ENCODE measurements around the gene DNAJC6.
"Not testable (repeated sequence)": the region's sequence is repeated elsewhere in the genome, so short reads cannot be mapped to it uniquely, and the experiment has no call there.

DNAJC6 gene

DNA sequence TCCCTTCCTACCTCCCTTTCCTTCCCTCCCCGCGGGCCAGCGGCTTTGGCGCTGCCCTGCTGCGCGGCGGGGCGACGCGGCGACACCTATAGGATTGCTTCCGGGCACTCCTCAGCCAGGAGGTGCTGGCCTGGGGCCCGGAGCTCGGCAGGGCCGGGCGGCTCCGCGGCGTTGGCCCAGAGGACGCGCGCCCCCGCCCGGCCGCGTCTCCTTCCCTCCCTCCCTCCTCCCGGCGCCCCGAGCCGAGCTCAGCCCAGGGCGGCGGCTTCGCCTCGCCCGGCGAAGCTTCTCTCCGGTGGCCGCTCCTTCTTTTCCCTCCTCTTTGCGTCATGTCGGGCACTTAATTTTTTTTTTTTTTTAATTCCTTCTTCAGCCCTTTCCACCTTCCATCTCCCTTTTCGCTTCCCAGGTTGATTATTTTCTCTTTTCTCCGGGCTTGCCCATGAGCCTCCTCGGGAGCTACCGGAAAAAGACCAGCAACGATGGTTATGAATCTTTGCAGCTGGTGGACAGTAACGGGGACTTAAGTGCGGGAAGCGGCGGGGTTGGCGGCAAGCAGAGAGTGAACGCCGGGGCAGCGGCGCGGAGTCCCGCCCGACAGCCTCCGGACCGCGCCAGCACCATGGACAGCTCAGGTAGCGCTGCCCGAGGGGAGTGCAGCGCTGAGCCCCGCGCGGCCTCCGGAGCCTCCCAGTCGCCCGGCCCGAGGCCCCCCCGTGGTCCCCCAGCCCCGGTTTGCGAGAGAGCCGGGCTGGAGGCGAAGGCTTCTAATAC lies at the start of gene DNAJC6:
Gene DNAJC6, plus strand, starts transcription at position 240 of the 774 bp plus-strand sequence. Its CDS starts 203 bp downstream, at position 443.
- DNase-seq = peak; percentile 48

DNA sequence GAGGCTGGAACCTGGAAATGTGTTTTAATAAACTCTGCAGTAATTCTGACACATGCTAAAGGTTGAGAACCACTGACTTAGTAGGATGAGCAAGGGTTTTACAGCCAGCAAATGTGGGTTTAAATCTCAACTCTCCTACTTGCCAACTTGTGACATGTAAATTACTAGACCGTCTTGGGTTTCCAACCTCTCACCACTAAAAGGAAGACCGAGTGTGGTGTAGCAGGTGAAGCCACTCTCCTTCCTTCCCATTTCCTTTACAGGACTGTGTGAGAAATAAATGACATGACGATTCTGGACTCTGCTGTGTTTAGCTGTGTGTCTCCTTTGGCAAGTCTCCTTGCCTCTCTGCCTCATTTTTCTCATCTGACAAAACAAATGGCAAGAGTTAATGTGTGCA lies 49.5 kb upstream of the DNAJC6 start:
- DNase-seq = no peak

DNA sequence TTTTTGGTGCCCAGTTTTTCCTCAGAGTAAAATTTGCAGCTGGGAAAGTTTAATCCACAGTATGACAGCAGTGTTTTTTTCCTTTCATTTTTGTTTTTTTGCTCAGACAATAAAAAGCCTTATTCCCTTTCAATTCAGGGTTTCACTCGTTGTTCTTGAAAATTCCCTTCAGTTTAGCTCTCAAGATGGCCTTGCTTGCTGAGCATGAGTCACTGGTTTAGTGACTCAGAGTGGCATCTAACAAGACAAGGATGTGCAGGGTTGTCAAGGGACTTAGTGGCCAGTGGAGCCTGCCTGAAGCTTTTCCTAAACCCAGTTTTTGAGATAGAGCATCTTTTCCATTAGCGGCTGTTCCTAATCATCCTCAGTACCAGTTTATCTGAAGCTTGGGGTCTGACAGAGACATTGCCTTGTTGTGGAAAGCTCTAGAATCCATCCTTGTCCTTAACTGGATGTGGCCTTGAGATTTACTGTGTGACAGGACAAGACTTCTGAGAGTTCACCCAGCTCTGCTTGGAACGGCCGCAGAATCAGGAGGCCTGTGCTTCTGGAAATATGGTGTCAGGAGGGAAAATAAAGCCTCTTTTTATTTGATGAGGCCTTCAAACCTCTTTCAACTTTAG lies 48.4 kb upstream of the DNAJC6 start:
- no peak for DNase-seq

DNA sequence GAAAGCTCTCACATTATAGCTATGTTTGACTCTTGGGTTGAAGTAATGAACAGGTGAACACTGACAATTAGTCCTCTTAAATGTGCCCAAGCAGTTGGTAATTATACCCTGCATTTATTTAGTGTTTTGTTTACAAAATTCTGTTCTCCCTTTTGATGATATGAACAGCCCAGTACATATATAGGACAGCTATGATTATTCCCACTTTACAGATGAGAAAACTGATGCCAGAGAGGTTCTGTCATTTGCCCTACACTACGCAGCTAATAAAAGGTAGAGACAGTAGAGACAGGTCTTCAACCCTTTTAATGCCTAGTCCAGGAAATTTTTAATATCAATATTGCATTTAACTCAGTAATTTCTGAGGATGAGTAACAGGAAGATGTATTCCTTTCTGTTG lies 46.1 kb upstream of the DNAJC6 start:
- DNase-seq = no peak

DNA sequence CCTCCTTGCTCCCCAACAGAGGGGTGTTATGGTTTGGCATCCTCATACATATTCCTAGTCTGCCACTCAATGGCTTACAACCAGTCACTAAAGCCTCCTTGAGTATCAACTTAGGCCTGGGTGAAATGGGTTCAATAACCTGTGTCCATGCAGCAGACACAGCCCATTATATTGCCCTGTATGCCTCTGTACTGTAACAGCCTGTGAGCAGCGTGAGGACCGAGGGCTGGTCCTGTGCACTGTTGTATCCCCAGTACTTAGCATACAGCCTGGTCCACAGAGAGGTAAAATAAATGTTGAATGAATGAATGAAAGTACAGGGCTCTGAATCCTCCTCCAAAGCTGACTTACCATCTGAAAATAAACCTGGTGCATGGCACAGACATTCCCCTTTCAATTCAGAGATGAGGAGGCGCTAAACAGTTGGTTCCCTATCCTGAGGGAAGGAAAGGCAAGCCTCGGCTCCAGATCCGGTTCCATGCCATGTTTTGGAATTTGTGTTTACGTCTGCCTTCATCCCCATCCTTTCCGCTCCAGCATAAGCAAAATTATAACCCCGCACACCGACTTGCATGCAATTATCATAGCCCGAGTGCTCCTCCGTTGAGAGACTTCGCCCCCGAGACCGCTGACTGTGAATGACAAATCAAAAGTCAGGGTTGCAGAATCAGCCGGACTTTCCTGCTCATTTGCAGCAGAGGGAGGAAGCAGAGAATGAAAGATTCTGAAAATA lies 45.0 kb upstream of the DNAJC6 start:
- DNase-seq = no peak

DNA sequence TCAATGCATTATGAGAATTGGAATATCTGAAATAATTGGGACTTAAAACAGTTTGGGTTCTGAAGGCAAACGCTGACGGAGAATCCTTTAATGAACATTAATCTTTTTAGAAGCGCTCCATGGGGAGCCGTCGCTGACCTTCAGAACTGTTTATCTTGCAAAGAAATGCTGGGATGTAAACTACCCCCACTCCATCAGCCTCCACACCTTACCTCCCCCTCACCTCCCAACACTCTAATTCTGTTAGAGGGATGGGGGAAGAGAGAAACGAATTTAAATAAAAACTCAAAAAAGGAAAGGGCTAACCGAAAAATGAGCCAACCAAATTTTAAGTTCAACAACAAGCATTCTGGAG lies 44.1 kb upstream of the DNAJC6 start:
- DNase-seq = no peak

DNA sequence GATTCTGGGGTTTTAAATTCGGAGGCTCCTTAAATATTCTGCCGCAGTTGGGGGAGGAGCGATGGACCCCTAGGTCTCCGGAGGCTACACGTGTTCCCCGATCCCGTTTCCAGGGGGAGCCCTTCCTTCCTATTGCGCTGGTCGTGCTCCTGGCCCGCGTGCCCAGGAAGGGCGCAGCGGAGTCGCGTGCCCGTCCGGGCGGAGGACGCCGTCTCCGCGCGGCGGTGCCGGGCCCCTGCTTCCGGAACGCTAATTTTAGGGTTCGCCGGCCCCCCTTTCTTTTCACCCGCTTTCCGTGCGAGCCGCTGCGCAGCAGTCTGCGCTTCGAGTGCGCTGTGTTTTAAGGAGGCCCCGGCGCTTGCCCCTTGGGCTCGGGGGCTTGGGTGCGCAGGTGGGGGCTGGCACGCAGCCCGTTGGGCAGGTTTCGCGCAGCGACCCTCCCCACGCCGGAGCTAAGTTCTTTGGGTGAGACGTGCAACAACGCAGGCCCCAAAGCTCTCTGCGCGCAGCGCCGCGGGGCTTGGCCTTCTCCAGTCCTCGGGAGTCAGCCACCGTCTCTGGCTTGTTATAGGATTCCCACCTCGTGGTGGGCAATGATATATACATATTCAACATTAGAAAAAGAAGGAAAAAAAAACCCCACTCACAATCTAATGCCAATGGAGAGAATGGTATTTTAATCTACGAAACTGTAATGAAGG lies 43.5 kb upstream of the DNAJC6 start:
- DNase-seq = peak; percentile 18

DNA sequence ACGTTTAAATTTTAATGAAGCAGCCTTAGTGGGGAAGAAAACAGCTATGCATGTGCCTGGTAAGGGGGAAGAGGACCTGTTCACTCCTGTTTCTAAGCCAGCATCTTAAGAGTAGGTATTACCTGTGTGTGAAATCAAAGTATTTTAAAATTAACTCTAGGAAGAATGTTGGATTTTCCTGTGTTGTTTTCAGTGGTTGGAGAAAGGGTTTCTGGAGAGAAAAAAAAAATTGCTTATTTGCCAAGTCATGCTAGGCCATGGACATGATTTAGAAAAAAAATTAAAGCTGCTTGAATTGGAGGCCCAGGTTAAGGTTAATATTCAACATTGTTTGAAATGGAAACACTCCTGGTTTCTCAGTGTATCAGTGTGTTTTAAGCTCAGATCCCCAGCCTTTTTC lies 42.9 kb upstream of the DNAJC6 start:
- no peak for DNase-seq

DNA sequence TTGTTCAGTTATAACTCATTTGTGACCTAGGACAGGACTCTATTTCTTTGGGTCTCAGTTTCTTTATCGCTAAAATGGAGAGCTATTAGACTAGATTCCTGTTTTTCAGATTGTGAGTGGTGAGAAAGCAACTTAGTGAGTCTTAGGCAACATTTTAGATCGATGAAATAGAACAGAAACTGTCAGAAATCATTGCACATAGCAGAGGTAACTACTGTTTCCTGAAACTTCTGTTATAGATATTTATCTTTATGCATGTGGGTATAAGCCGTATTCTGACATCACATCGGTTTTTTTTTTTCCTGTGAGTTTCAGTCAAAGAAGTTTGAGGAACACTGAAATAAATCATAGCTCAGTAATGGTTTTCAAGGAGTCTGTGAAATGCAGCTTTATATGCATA lies 42.1 kb upstream of the DNAJC6 start:
- no peak for DNase-seq

DNA sequence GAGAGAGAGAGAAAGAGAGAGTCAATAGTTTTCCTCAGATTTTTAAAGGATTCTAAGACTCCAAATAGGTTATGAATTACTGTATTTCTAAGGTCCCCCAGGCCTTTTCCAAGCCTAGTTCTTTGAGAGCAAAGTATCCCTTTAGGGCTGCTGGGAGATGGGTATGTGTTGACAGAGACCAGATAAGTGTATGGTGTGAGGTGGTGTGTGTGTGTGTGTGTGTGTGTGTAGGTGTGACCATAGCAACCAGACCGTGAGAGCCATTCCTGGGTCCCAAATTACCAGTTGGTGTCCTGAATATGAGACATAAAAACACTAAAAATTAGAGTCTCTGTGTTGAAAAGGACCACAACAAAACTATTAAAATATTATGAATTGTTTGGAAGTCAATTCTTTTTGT lies 41.7 kb upstream of the DNAJC6 start:
- DNase-seq = no peak

DNA sequence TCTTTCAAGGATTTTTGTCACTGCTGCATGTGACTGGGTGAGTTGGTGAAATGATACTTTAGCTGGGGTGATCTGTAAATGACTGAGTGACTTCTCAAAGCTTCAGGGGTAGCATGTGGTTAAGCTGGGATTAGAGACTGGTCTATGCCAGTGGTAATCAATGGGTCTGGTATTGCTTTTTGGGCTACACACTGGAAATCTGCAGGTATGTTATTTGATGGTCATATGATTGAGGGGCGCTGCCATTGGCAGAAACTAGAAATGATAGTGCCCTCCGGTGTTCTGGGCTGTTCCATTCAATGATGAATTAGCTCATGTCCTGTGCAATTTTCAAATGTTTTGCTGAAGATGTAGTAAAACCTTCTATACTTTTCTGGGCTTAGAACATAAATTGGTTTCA lies 39.7 kb upstream of the DNAJC6 start:
- DNase-seq = no peak

DNA sequence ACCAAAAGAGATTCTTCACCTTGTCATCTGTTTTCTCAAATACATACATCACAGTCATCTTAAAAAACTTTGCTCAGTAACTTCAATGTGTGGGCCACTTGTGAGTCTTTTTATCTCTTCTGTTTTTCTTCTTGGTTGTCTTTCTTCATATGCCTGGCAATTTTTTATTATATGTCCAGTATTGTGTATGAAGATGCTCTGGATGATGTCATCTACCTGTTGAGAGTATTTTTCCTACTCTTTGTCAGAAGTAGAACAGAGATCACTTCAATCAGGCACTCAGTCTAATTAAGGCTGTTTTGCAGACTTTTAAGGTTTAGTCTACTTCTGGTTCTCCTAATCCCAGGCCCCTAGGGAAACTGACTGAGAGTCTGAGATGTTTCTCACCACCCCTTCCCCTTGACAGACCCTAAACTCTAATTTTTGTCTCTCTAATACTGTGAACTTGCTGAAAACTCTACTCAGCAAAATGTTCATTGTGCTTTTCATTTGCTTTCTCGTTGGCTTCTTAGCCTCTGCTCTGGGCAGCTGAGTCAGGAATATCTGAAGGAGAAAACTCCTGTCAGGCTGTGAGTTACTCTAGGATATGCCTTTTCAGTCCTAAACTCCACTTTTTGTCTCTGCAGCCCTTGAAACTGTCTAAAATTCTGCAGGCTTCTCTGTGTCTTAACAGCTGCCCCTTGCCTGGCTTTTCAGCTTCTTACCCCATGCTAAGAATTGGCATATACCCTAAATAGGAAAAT lies 33.0 kb upstream of the DNAJC6 start:
- no peak for DNase-seq

DNA sequence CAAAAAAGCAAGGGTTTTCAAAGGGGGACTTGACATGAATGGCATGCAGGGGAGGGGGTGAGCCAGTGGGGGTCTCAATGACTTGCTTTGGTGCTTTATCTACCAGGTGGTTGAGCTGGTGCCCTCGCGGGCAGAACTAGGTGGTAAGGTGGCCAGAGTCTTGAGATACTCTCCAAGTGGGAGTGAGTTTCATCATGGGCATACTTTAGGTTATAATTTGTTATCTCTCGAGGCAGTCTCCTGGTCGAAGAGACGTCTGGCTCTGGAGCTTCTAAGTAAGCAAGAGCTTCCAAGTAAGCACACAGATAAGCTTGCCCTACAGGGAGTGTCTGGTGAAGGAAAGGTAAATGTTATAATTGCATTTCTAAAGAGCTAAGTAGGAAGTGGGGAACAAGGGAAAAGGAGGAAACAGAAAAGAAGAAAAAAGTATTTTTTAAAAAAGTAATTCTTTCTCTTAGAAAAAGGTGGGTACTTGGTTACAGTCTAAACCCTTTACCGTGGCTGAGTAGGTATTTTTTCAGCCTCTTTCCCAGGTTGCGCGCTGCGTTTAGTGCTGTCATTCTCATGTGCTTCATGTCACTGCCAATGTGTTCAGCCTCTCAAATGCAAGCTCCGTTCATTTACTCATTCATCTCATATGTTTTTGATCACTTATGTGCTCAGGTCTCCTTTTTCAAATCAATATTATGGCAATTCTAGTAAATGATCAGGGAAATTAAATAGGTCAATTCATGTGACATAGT lies 31.6 kb upstream of the DNAJC6 start:
- DNase-seq = no peak

DNA sequence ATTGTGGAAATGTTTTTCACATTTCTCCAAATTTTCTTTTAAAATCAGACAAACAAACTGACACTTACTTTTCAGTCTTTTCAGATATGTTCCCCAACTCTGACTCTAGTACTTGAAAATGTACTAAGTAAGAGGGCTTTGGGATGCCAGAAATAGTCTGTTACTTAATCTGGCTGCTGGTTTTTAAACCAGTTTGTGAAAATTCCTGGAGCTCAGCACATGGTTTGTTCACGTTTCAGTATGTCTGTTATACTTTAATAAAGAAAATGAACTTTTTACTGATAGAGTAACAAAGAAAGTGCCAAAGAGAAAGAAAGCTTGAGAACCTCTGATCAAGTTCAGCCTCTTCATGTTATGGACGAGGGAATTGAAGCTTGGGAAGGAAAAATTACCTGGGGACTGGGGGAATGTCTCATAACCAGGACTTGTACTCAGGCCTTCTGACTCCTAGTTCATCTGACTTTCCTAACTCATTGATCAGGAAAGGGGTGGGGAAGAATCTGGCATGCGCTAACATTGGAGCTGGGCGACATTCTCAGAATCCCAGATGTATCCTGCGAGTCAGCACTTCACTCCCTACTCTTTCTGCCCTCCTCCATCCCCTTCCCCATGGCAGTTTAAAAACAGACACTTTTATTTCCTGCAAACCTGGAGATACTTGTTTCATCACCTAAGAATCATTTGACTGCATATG lies 30.8 kb upstream of the DNAJC6 start:
- DNase-seq = no peak

DNA sequence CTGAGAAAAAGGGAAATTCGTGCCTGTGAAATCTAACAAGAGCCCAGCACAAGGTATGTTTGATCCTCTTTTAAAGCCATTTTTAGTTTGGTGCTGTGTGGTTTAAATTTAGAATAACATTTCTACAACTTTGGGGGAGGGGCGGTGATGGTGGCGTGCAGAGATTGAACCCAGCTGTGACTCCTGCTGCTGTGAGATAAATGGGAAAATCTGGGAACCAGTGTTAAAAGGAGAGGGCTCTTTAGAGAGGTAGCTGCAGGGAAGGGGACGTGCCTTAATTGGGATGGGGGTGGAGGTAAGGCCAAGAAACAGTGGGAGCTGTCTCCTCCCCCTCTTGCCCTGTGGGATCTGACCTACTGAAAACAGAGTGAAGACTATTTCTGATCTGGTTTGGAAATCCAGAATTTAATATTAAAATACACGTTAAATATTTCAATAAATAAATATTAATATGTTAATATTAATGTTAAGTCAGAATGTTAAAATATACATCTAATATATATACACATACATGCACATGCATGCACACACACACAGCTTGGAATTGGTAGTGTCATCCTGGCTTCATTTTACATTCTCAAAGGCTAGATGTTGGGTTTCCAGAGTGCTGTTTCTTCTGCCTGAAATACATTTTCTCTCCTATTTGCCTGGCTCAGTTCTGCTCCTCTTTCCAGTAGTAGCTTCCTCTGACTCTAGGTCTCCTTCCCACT lies 30.1 kb upstream of the DNAJC6 start:
- DNase-seq = no peak

DNA sequence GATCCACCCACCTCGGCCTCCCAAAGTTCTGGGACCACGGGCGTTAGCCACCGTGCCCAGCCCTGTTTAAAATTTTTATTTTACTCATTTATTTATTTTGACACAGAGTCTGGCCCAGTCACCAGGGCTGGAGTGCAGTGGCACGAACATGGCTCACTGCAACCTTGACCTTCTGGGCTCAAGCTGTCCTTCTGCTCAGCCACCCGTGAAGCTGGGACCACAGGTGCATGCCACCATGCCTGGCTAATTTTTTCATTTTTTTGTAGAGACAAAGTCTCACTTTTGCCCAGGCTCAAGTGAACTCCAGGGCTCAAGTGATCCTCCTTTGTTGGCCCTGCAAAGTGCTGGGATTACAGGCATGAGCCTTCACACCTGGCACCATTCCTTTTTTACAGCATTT lies 27.5 kb upstream of the DNAJC6 start:
- no peak for DNase-seq

DNA sequence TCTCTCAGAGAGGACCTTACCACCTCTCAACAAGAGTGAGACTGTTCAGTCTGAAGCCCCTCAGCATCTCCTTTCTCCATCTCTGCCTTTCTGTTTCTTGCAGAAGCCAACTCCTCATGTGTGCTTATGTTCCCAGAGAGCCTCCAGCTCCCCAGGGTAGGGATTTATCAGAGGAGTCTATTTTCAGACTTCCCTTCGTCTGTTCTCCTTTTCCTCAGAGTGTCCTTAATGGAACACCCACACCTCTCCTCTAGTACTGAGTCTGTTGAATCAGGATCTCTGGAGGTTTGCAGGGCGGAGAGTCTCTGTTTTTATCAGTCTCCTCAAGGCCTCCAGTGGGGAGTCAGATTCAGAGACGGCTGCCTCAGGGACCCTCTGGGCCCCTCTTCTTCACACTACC lies 25.1 kb upstream of the DNAJC6 start:
- no peak for DNase-seq

DNA sequence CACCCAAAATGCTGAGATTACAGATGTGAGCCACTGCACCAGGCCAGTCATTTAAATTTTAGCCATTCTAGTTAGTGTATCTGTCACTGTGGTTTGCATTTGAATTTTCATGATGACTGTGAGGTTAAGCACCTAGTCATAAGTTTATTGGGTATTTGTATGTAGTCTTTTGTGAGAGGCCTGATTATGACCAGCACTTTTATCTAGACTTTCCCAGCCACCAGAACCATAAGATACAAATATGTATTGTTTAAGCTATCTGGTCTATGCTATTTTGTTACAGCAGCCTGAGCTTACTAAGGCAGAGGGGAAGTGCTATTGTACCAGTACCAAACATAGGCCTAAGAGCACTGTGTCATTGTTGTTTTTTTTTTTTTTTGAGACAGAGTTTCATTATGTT lies 19.9 kb upstream of the DNAJC6 start:
- no peak for DNase-seq

DNA sequence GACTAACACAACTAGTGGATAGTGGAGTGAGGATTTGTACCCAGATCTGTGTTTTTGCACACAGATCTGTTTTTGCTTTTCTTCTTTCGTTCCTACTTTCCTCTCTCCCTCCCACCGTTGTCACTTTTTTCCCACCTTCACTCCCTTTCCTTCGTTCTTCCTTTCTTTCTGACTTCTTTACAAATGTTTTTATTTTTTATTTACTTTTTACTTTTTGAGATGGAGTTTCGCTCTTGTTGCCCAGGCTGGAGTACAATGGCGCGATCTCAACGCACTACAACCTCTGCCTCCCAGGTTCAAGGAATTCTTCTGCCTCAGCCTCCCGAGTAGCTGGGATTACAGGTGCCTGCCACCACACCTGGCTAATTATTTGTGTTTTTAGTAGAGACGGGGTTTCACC lies 17.5 kb upstream of the DNAJC6 start:
- DNase-seq = not testable (repeated sequence)

DNA sequence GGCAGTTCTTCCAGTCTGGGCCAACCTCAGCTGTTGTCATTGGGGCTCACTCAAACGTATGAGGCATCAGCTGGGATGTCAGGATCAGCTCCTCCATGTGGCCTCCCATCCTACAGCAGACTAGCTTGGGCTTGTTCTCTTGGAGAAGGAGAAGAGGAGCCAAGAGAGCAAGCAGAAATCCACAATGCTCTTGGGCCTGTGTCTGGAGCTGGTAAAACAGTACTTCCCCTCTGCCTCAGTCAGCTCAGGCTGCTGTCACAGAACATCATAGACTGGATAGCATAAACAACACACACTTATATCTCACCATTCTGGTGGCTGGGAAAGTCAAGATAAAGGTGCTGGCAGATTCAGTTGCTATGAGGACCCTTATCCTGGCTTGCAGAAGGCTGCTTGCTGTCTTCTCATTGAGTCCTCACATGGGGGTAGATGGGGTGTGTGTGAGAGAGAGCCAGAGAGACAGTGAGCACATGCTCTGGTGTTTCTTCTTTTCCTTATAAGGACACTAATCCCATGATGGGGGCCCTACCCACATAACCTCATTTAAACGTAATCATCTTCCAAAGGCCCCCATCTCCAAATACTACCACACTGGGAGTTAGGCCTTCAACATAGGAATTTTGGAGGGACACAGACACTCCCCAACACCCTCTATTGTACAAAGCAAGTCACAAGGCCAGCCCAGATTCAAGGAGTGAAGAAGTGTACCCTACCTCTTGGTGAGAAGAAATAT lies 16.3 kb upstream of the DNAJC6 start:
- no peak for DNase-seq

All from stimulated activated CD4-positive, alpha-beta T cell treated with anti-CD3 and anti-CD28 coated beads, Interleukin-12 subunit alpha, Interleukin-12 subunit beta, amount 100 ng/mL, for 4 hours (primary cell).